ENCODE measurements around the gene FTO. TPM values are rescaled to one million over a fixed set of nuclear protein-coding genes. Genes with fewer than 3 reads are reported as not detected.

FTO gene
- total and polyA plus RNA-seq, 2 of the 8 experiments (the other 6 are each of a cell fraction or from before 2014, with no cell fraction given): 34.5 to 59.8 TPM

DNA sequence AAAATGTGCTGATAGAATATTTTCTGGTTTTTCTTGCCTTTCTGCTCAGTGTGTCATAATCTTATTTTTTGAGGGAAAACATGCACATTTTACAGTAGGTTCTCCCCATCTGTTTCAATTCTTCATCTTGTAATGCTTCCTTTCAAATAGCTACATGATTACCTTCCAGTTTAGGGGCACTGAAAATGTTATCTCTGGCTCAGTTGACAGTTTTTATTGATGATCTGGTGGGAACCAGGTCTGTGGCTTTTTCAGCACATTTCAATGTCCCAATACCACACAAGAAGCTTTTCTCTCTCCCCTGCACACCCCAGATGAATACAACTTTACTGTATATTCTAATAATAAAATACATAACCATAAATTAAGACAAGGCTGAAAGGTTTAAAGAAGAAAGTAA lies 36.5 kb downstream of the FTO start:
- H3K4me1 ChIP-seq (replicated peaks in 1 of 4; ENCODE audit: control insufficient read depth in 3 of 4, insufficient read depth in 4 of 4, low read length in 3 of 4): peaks cover 0 to 7% (median 2%) of the 10 kb centered on the region in 4 experiments; a peak in 6 of 7 replicates
- CTCF ChIA-PET (ENCODE audit: partially characterized antibody): interaction anchor here (1.1 to 5.5 kb wide), 4 partner anchors 10 to 49 kb away, joined by 4 to 48 read pairs (median 40); no protein-coding TSS in a partner anchor
- no peak overlapping the region for H2AFZ ChIP-seq (ENCODE audit: low read length)
- no peak overlapping the region for H3K14ac ChIP-seq (ENCODE audit: insufficient read length)
- H3K4me2 ChIP-seq (ENCODE audit: insufficient read depth in 1 of 2, low read depth in 2 of 2, low read length in 2 of 2): no peak overlapping the region
- no peak overlapping the region for H2BK15ac ChIP-seq (ENCODE audit: low read length)
- H3K27me3 ChIP-seq (replicated peaks in 1 of 4; ENCODE audit: control insufficient read depth in 3 of 4, extremely low read depth in 1 of 4, insufficient read depth in 3 of 4, low read length in 3 of 4): no peaks in the 10 kb centered on the region
- H3K56ac ChIP-seq (replicated peaks; ENCODE audit: insufficient read length, low read depth, low read length): no peak overlapping the region
- H3K79me1 ChIP-seq (ENCODE audit: low read depth, low read length): no peaks in the 10 kb centered on the region; the same call in 1 of the 2 replicates
- no peak overlapping the region for H2BK120ac ChIP-seq (replicated peaks; ENCODE audit: low read depth, low read length)
- H3K9me3 ChIP-seq (ENCODE audit: insufficient read depth in 2 of 2, low read depth in 1 of 2, low read length in 1 of 2): no peaks in the 10 kb centered on the region
- H3K23ac ChIP-seq (ENCODE audit: insufficient read length): no peak overlapping the region
- H2AK5ac ChIP-seq (ENCODE audit: low read depth, low read length): no peak overlapping the region
- no peak overlapping the region for H3K4me3 ChIP-seq (ENCODE audit: extremely low read depth in 1 of 4, insufficient read depth in 2 of 4, low read depth in 3 of 4, low read length in 4 of 4)
- H4K8ac ChIP-seq (ENCODE audit: extremely low read depth, insufficient read depth, low read length): no peak overlapping the region
- FAIRE-seq: no peak
- H3K4ac ChIP-seq (replicated peaks; ENCODE audit: insufficient read length, low read depth, low read length): no peak overlapping the region
- H3K9ac ChIP-seq (replicated peaks in 1 of 4; ENCODE audit: extremely low read depth in 1 of 4, low read depth in 3 of 4, low read length in 3 of 4): no peak overlapping the region
- H3K79me2 ChIP-seq (ENCODE audit: control insufficient read depth in 1 of 2, insufficient read depth in 2 of 2, low read length in 2 of 2): peaks cover 0 to 9% of the 10 kb centered on the region in 2 experiments; a peak in 1 of 4 replicates
- no peaks in the 10 kb centered on the region for H3K23me2 ChIP-seq (ENCODE audit: low read depth, low read length)
- H4K91ac ChIP-seq (replicated peaks; ENCODE audit: insufficient read length, low read length): no peak overlapping the region
- no peak overlapping the region for H3K27ac ChIP-seq (ENCODE audit: low read depth, low read length)
- TF ChIP-seq SRF (IDR thresholded peaks at IDR 0.05; ENCODE audit: low read depth, low read length): no peak
- TF ChIP-seq RFX5 (IDR thresholded peaks at IDR 0.05; ENCODE audit: borderline replicate concordance, low read depth, low read length): no peak
- TF ChIP-seq MAX (IDR thresholded peaks at IDR 0.05): no peak
- no peak for TF ChIP-seq SP1 (IDR thresholded peaks at IDR 0.05; ENCODE audit: low read depth, low read length)
- no peak for TF ChIP-seq CHD2 (IDR thresholded peaks at IDR 0.05; ENCODE audit: low read length)
- no peak for TF ChIP-seq KDM5A (IDR thresholded peaks at IDR 0.05; ENCODE audit: low read length)
- no peak for TF ChIP-seq BRCA1 (IDR thresholded peaks at IDR 0.05; ENCODE audit: low read depth, low read length)
- no peak for TF ChIP-seq RBBP5 (IDR thresholded peaks at IDR 0.05; ENCODE audit: borderline replicate concordance, low read depth, low read length)
- no peak for TF ChIP-seq CBX5 (IDR thresholded peaks at IDR 0.05; ENCODE audit: low read depth, low read length)
- no peak for TF ChIP-seq GTF2F1 (IDR thresholded peaks at IDR 0.05; ENCODE audit: borderline replicate concordance, low read depth, low read length)
- TF ChIP-seq TBP (IDR thresholded peaks at IDR 0.05; ENCODE audit: low read depth, low read length): no peak
- POLR2A ChIA-PET (ENCODE audit: partially characterized antibody): no interaction called here
- no peaks in the 10 kb centered on the region for H4K20me1 ChIP-seq (replicated peaks in 1 of 2; ENCODE audit: control insufficient read depth in 1 of 2, insufficient read depth in 2 of 2, low read length in 2 of 2)
- no peak overlapping the region for H2BK5ac ChIP-seq (ENCODE audit: low read depth, low read length)
- no peak overlapping the region for H2BK20ac ChIP-seq (ENCODE audit: low read length)
- H2BK12ac ChIP-seq (ENCODE audit: low read depth, low read length): no peak overlapping the region
- no peak for DNase-seq (ENCODE audit: low read depth in 1 of 2, low spot score in 2 of 2)
- no peak overlapping the region for H4K5ac ChIP-seq (ENCODE audit: insufficient read length, low read depth, low read length)
- H3K18ac ChIP-seq (ENCODE audit: extremely low read depth, low read length): no peak overlapping the region
- H3K36me3 ChIP-seq (ENCODE audit: control insufficient read depth in 2 of 4, insufficient read depth in 4 of 4, low read length in 3 of 4): no peaks in the 10 kb centered on the region

Measured in H1 (cell line).